Esophagus squamous epithelium (tissue), 4 donors: ENCODE measurements around the gene ADRA1B.

Source experiments
- POLR2A ChIP-seq, 4 donors: fragments of 450-650 bp; IDR thresholded peaks; one replicate each; pipeline ENCODE4 v1.6.1; 2017; ENCODE audit warnings: antibody characterized with exemption in 4 of 4, mild to moderate bottlenecking in 4 of 4, moderate library complexity in 3 of 4
- TF ChIP-seq, protein P1 (sequence below), 6 experiments: fragments of 450-650 bp in 4 of 6; fragments of 200-600 bp in 2 of 6; sonication (generic) in 2 of 6; IDR thresholded peaks; one replicate each; pipeline ENCODE4 v1.5.1; 2016 to 2019; ENCODE audit warnings: antibody characterized with exemption in 6 of 6, mild to moderate bottlenecking in 4 of 6, moderate library complexity in 4 of 6

- TF ChIP-seq POLR2A (IDR thresholded peaks at IDR 0.05), result no peak
- TF ChIP-seq, protein P1, sequence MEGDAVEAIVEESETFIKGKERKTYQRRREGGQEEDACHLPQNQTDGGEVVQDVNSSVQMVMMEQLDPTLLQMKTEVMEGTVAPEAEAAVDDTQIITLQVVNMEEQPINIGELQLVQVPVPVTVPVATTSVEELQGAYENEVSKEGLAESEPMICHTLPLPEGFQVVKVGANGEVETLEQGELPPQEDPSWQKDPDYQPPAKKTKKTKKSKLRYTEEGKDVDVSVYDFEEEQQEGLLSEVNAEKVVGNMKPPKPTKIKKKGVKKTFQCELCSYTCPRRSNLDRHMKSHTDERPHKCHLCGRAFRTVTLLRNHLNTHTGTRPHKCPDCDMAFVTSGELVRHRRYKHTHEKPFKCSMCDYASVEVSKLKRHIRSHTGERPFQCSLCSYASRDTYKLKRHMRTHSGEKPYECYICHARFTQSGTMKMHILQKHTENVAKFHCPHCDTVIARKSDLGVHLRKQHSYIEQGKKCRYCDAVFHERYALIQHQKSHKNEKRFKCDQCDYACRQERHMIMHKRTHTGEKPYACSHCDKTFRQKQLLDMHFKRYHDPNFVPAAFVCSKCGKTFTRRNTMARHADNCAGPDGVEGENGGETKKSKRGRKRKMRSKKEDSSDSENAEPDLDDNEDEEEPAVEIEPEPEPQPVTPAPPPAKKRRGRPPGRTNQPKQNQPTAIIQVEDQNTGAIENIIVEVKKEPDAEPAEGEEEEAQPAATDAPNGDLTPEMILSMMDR (IDR thresholded peaks at IDR 0.05), result no peak
Measured at GRCh38 chr5:159978358-159978757, 62.1 kb downstream of the ADRA1B start.
